ENCODE data around the gene UMAD1. TPM values are rescaled to one million over a fixed set of nuclear protein-coding genes. Genes with fewer than 3 reads are reported as not detected.

UMAD1 gene
- total RNA-seq, 2 donors from 2014 or later: 19.5 to 31.4 TPM

DNA sequence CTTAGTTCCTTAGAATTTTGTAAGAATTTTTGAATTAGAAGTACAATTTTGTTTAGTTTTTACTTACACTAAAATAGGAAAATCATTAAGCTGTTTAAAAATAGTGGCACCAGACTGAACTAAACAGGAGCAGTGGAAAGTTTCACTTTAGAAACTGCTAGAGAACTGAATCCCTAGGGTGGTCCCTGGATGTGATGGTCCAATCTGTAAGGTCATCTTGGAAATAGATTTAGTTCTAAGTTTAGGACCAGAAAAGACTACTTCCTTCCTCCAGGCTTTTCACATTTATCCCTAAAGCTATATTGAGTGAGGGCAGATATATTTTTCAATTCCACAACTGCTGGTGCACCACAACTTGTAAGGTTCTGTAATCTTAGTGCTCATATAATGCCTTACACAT lies 58.8 kb downstream of the UMAD1 start:
- Histone ChIP-seq H3K4me1 (replicated peaks) (no peaks in the 10 kb centered on the region), H3K27ac (no peak overlapping the region), H3K9me3 (no peaks in the 10 kb centered on the region), H3K27me3 (replicated peaks; ENCODE audit: insufficient read depth) (no peaks in the 10 kb centered on the region), H3K36me3 (no peaks in the 10 kb centered on the region), H3K4me3 (no peak overlapping the region)
- TF ChIP-seq POLR2A (IDR thresholded peaks at IDR 0.05) (no peak), POLR2AphosphoS5 (IDR thresholded peaks at IDR 0.05) (no peak)
- TF ChIP-seq, protein P1, sequence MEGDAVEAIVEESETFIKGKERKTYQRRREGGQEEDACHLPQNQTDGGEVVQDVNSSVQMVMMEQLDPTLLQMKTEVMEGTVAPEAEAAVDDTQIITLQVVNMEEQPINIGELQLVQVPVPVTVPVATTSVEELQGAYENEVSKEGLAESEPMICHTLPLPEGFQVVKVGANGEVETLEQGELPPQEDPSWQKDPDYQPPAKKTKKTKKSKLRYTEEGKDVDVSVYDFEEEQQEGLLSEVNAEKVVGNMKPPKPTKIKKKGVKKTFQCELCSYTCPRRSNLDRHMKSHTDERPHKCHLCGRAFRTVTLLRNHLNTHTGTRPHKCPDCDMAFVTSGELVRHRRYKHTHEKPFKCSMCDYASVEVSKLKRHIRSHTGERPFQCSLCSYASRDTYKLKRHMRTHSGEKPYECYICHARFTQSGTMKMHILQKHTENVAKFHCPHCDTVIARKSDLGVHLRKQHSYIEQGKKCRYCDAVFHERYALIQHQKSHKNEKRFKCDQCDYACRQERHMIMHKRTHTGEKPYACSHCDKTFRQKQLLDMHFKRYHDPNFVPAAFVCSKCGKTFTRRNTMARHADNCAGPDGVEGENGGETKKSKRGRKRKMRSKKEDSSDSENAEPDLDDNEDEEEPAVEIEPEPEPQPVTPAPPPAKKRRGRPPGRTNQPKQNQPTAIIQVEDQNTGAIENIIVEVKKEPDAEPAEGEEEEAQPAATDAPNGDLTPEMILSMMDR (IDR thresholded peaks at IDR 0.05): no peak
- no peak for DNase-seq (ENCODE audit: low spot score)
- intact Hi-C loops (cut with DNase I): no loop called here

DNA sequence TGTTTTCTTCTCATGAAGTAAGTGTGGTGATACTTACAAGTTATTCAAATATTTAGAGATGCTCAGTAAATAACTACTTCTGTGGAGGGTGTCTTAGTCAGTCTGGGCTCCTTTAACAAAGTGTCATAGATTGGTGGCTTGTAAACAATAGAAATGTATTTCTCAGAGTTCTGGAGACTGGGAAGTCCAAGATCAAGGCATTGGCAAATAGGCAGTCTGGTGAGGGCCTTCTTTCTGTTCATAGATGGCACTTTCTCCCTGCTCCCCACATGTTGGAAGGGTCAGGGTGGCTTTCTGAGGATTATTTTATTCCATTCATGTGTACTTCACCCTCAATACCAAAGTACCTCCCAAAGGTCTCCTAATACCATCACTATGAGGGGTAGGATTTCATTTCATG lies 59.4 kb downstream of the UMAD1 start:
- H3K36me3 ChIP-seq: no peaks in the 10 kb centered on the region
- no peaks in the 10 kb centered on the region for H3K9me3 ChIP-seq
- no peaks in the 10 kb centered on the region for H3K4me1 ChIP-seq (replicated peaks)
- TF ChIP-seq POLR2AphosphoS5 (IDR thresholded peaks at IDR 0.05) (no peak), POLR2A (IDR thresholded peaks at IDR 0.05) (no peak)
- TF ChIP-seq, protein P1 (IDR thresholded peaks at IDR 0.05): no peak
- no peak for DNase-seq (ENCODE audit: low spot score)
- intact Hi-C loops (cut with DNase I): no loop called here
- no peak overlapping the region for H3K4me3 ChIP-seq
- H3K27me3 ChIP-seq (replicated peaks; ENCODE audit: insufficient read depth): no peaks in the 10 kb centered on the region
- no peak overlapping the region for H3K27ac ChIP-seq

DNA sequence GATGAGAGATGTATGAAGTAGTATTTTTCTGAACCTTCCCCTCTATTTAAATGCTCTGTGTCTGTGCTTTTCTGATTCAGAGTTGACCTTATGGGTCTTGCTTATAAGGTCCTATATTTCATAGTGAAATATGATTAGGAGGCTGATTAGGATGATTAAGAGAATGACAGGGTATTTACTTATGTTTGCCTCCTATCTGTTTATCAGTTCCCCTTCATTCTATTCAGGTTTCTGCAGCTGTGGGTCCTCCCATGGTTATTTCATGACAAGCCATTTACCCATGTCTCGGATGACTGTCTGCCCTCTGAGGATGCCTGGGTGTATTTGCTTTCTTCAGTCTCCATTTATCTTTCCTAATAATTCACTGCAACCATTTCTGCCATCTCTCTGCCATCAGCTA lies 61.0 kb downstream of the UMAD1 start:
- no peak for TF ChIP-seq POLR2A (IDR thresholded peaks at IDR 0.05)
- TF ChIP-seq, protein P1 (IDR thresholded peaks at IDR 0.05): no peak
- TF ChIP-seq POLR2AphosphoS5 (IDR thresholded peaks at IDR 0.05): no peak
- intact Hi-C loops (cut with DNase I): no loop called here
- Histone ChIP-seq H3K4me1 (replicated peaks) (no peaks in the 10 kb centered on the region), H3K27ac (no peak overlapping the region), H3K36me3 (no peaks in the 10 kb centered on the region), H3K9me3 (no peaks in the 10 kb centered on the region), H3K27me3 (replicated peaks; ENCODE audit: insufficient read depth) (no peaks in the 10 kb centered on the region), H3K4me3 (no peak overlapping the region)
- WGBS: 100% methylated on average over 1 of the region's 1 CpG
- no peak for DNase-seq (ENCODE audit: low spot score)

DNA sequence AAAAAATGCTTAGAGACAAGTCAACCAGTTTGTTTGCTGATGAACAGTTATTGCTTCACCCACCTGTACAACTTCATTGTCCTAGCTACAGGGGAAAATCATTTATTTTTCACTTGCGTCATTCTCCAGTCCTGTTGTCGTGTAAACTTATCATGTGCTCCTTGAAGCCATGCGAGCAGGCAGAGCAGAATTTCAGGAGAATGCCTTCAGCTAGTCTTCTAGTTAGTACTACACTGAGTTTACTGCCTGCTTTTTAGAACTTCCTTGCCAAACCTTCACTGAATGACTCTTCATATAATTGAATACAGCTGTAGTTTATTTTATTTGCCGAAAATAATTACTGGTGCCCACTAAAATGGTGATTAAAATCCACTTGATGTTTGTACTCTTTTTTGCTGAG lies 62.3 kb downstream of the UMAD1 start:
- H3K4me3 ChIP-seq: no peak overlapping the region
- intact Hi-C loops (cut with DNase I): no loop called here
- no peaks in the 10 kb centered on the region for H3K9me3 ChIP-seq
- DNase-seq (ENCODE audit: low spot score): no peak
- no peaks in the 10 kb centered on the region for H3K27me3 ChIP-seq (replicated peaks; ENCODE audit: insufficient read depth)
- no peaks in the 10 kb centered on the region for H3K36me3 ChIP-seq
- no peak overlapping the region for H3K27ac ChIP-seq
- no peak for TF ChIP-seq POLR2A (IDR thresholded peaks at IDR 0.05)
- TF ChIP-seq, protein P1 (IDR thresholded peaks at IDR 0.05): no peak
- TF ChIP-seq POLR2AphosphoS5 (IDR thresholded peaks at IDR 0.05): no peak
- no peaks in the 10 kb centered on the region for H3K4me1 ChIP-seq (replicated peaks)
- WGBS: 66% methylated on average over 4 of the region's 4 CpGs

DNA sequence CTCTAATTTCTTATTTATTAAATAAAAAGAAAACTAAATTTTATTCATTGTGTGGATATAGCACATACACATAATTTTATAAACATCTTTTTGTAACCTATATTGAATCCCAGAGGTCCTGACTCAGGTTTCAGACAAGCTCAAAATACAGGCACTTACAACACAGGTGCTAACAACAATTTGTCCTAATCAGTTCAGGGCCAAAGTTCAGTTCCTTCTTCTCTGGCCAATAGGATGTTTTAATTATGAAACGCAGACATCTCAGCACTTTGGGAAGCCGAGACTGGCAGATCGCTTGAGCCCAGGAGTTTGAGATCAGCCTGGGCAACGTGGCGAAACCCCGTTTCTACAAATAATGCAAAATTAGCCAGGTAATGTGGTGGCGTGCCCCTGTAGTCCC lies 62.9 kb downstream of the UMAD1 start:
- DNase-seq (ENCODE audit: low spot score): no peak
- no peaks in the 10 kb centered on the region for H3K27me3 ChIP-seq (replicated peaks; ENCODE audit: insufficient read depth)
- H3K9me3 ChIP-seq: no peaks in the 10 kb centered on the region
- intact Hi-C loops (cut with DNase I): no loop called here
- H3K4me3 ChIP-seq: no peak overlapping the region
- H3K4me1 ChIP-seq (replicated peaks): no peaks in the 10 kb centered on the region
- TF ChIP-seq POLR2AphosphoS5 (IDR thresholded peaks at IDR 0.05) (no peak), POLR2A (IDR thresholded peaks at IDR 0.05) (no peak)
- TF ChIP-seq, protein P1 (IDR thresholded peaks at IDR 0.05): no peak
- no peak overlapping the region for H3K27ac ChIP-seq
- H3K36me3 ChIP-seq: no peaks in the 10 kb centered on the region
- 97% methylated on average over 7 of the region's 7 CpGs for WGBS
